ENCODE results near the gene ANTXR1. TPM values are rescaled to one million over a fixed set of nuclear protein-coding genes. Genes with fewer than 3 reads are reported as not detected.
"Not testable (repeated sequence)": the region's sequence is repeated elsewhere in the genome, so short reads cannot be mapped to it uniquely, and the experiment has no call there.

ANTXR1 gene
- total RNA-seq, 2 experiments from 2014 or later: 0.32 TPM; not detected in 1

- intact Hi-C loops (cut with DNase I, micrococcal nuclease); H3K4me1 Mint-ChIP-seq; ATAC-seq; CTCF ChIA-PET; H3K4me3 Mint-ChIP-seq; H3K27ac Mint-ChIP-seq; POLR2A ChIA-PET; H3K36me3 Mint-ChIP-seq (ENCODE audit: low read depth); DNase-seq: not testable (repeated sequence)
- peaks cover 23% of the 10 kb centered on the region for H3K9me3 Mint-ChIP-seq (ENCODE audit: low read depth)
- H3K27me3 Mint-ChIP-seq: peaks cover 21% of the 10 kb centered on the region
Measured at GRCh38 chr2:69259994-69260591, 247.1 kb downstream of the ANTXR1 start.

- peaks cover 23% of the 10 kb centered on the region for H3K27me3 Mint-ChIP-seq
- H3K9me3 Mint-ChIP-seq (ENCODE audit: low read depth): peaks cover 23% of the 10 kb centered on the region
- no peak overlapping the region for H3K4me3 Mint-ChIP-seq
- H3K4me1 Mint-ChIP-seq: no peaks in the 10 kb centered on the region
- no peak for ATAC-seq
- no peak for DNase-seq
- intact Hi-C loops (cut with DNase I, micrococcal nuclease): no loop called here
- H3K36me3 Mint-ChIP-seq (ENCODE audit: low read depth): no peaks in the 10 kb centered on the region
- no peak overlapping the region for H3K27ac Mint-ChIP-seq
- POLR2A ChIA-PET: no interaction called here
- CTCF ChIA-PET: no interaction called here
Measured at GRCh38 chr2:69260666-69261065, 247.7 kb downstream of the ANTXR1 start.

GRCh38 chr2:69269330-69269729 lies 256.4 kb downstream of the ANTXR1 start:
- intact Hi-C loops (cut with DNase I, micrococcal nuclease): no loop called here
- no peak overlapping the region for H3K4me3 Mint-ChIP-seq
- H3K36me3 Mint-ChIP-seq (ENCODE audit: low read depth): no peaks in the 10 kb centered on the region
- ATAC-seq: no peak
- H3K9me3 Mint-ChIP-seq (ENCODE audit: low read depth): no peaks in the 10 kb centered on the region
- peaks cover 27% of the 10 kb centered on the region for H3K27me3 Mint-ChIP-seq
- DNase-seq: no peak
- CTCF ChIA-PET: no interaction called here
- POLR2A ChIA-PET: interaction anchor here (0.5 kb wide), 1 partner anchor 91 kb away, joined by 3 read pairs; no protein-coding TSS in a partner anchor
- H3K27ac Mint-ChIP-seq: no peak overlapping the region
- no peaks in the 10 kb centered on the region for H3K4me1 Mint-ChIP-seq

GRCh38 chr2:69271831-69272257 lies 258.9 kb downstream of the ANTXR1 start:
- H3K27ac Mint-ChIP-seq: no peak overlapping the region
- intact Hi-C loops (cut with DNase I, micrococcal nuclease): no loop called here
- no peak for DNase-seq
- no peaks in the 10 kb centered on the region for H3K36me3 Mint-ChIP-seq (ENCODE audit: low read depth)
- ChIA-PET POLR2A (no interaction called here), CTCF (no interaction called here)
- no peak for ATAC-seq
- H3K4me3 Mint-ChIP-seq: no peak overlapping the region
- no peaks in the 10 kb centered on the region for H3K4me1 Mint-ChIP-seq
- peaks cover 33% of the 10 kb centered on the region for H3K27me3 Mint-ChIP-seq
- no peaks in the 10 kb centered on the region for H3K9me3 Mint-ChIP-seq (ENCODE audit: low read depth)

- Mint-ChIP-seq H3K4me3 (no peak overlapping the region), H3K9me3 (ENCODE audit: low read depth) (no peaks in the 10 kb centered on the region)
- intact Hi-C loops (cut with DNase I, micrococcal nuclease): no loop called here
Measured at GRCh38 chr2:69272803-69273471, 260.0 kb downstream of the ANTXR1 start.

GRCh38 chr2:69275490-69275889 lies 262.5 kb downstream of the ANTXR1 start:
- no peaks in the 10 kb centered on the region for H3K9me3 Mint-ChIP-seq (ENCODE audit: low read depth)
- H3K4me3 Mint-ChIP-seq: no peak overlapping the region
- no peaks in the 10 kb centered on the region for H3K4me1 Mint-ChIP-seq
- H3K27ac Mint-ChIP-seq: no peak overlapping the region
- ChIA-PET POLR2A (no interaction called here), CTCF (interaction anchor here (1.0 to 1.1 kb wide), 3 partner anchors 15 to 332 kb away, joined by 3 read pairs; no protein-coding TSS in a partner anchor)
- no peaks in the 10 kb centered on the region for H3K36me3 Mint-ChIP-seq (ENCODE audit: low read depth)
- DNase-seq (no peak), ATAC-seq (no peak)
- H3K27me3 Mint-ChIP-seq: peaks cover 25% of the 10 kb centered on the region
- intact Hi-C loops (cut with DNase I, micrococcal nuclease): no loop called here

More at GRCh38 chr2:69272803-69273471, 260.0 kb downstream of the ANTXR1 start:
- Mint-ChIP-seq H3K27ac (no peak overlapping the region), H3K36me3 (ENCODE audit: low read depth) (no peaks in the 10 kb centered on the region), H3K4me1 (no peaks in the 10 kb centered on the region), H3K27me3 (peaks cover 31% of the 10 kb centered on the region)
- ChIA-PET CTCF (interaction anchor here (0.7 kb wide), 1 partner anchor 247 kb away, joined by 3 read pairs; no protein-coding TSS in a partner anchor), POLR2A (no interaction called here)
- DNase-seq (no peak), ATAC-seq (no peak)

GRCh38 chr2:69278366-69278765 lies 265.4 kb downstream of the ANTXR1 start:
- ATAC-seq (no peak), DNase-seq (no peak)
- Mint-ChIP-seq H3K4me1 (no peaks in the 10 kb centered on the region), H3K27me3 (peaks cover 18% of the 10 kb centered on the region), H3K27ac (no peak overlapping the region), H3K36me3 (ENCODE audit: low read depth) (no peaks in the 10 kb centered on the region), H3K9me3 (ENCODE audit: low read depth) (no peaks in the 10 kb centered on the region), H3K4me3 (no peak overlapping the region)
- POLR2A ChIA-PET: no interaction called here
- CTCF ChIA-PET: no interaction called here
- intact Hi-C loops (cut with DNase I, micrococcal nuclease): no loop called here

- Mint-ChIP-seq H3K4me1 (no peaks in the 10 kb centered on the region), H3K27me3 (peaks cover 11% of the 10 kb centered on the region), H3K27ac (no peak overlapping the region), H3K9me3 (ENCODE audit: low read depth) (no peaks in the 10 kb centered on the region), H3K4me3 (no peak overlapping the region), H3K36me3 (ENCODE audit: low read depth) (no peaks in the 10 kb centered on the region)
- POLR2A ChIA-PET: no interaction called here
- DNase-seq (no peak), ATAC-seq (no peak)
- CTCF ChIA-PET: no interaction called here
- intact Hi-C loops (cut with DNase I, micrococcal nuclease): no loop called here
Measured at GRCh38 chr2:69279211-69279610, 266.2 kb downstream of the ANTXR1 start.

- no peaks in the 10 kb centered on the region for H3K36me3 Mint-ChIP-seq (ENCODE audit: low read depth)
- no peak overlapping the region for H3K27ac Mint-ChIP-seq
- H3K9me3 Mint-ChIP-seq (ENCODE audit: low read depth): no peaks in the 10 kb centered on the region
- peaks cover 8% of the 10 kb centered on the region for H3K27me3 Mint-ChIP-seq
- DNase-seq: no peak
- no peak for ATAC-seq
- H3K4me1 Mint-ChIP-seq: no peaks in the 10 kb centered on the region
- ChIA-PET POLR2A (no interaction called here), CTCF (no interaction called here)
- intact Hi-C loops (cut with DNase I, micrococcal nuclease): no loop called here
- H3K4me3 Mint-ChIP-seq: no peak overlapping the region
Measured at GRCh38 chr2:69279931-69280681, 267.1 kb downstream of the ANTXR1 start.

GRCh38 chr2:69280796-69281412 lies 267.9 kb downstream of the ANTXR1 start:
- no peak for DNase-seq
- Mint-ChIP-seq H3K27me3 (peaks cover 5% of the 10 kb centered on the region), H3K4me1 (no peaks in the 10 kb centered on the region), H3K4me3 (no peak overlapping the region), H3K36me3 (ENCODE audit: low read depth) (no peaks in the 10 kb centered on the region), H3K27ac (no peak overlapping the region), H3K9me3 (ENCODE audit: low read depth) (no peaks in the 10 kb centered on the region)
- no peak for ATAC-seq
- ChIA-PET CTCF (no interaction called here), POLR2A (no interaction called here)
- intact Hi-C loops (cut with DNase I, micrococcal nuclease): no loop called here

- peaks cover 3% of the 10 kb centered on the region for H3K27me3 Mint-ChIP-seq
- H3K27ac Mint-ChIP-seq: no peak overlapping the region
- no peaks in the 10 kb centered on the region for H3K9me3 Mint-ChIP-seq (ENCODE audit: low read depth)
- CTCF ChIA-PET: no interaction called here
- H3K4me1 Mint-ChIP-seq: no peaks in the 10 kb centered on the region
- POLR2A ChIA-PET: no interaction called here
- H3K36me3 Mint-ChIP-seq (ENCODE audit: low read depth): no peaks in the 10 kb centered on the region
- ATAC-seq (no peak), DNase-seq (no peak)
- no peak overlapping the region for H3K4me3 Mint-ChIP-seq
- intact Hi-C loops (cut with DNase I, micrococcal nuclease): no loop called here
Measured at GRCh38 chr2:69285379-69285894, 272.5 kb downstream of the ANTXR1 start.

Data from activated CD4-positive, alpha-beta T cell treated with anti-CD3 and anti-CD28 coated beads for 36 hours (primary cell).